Stomach (tissue), 4 donors: ENCODE results near the gene GNB1L.

Experiments used
- CTCF ChIP-seq, 7 experiments: fragments of 450-650 bp in 4 of 7; fragments of 200-600 bp in 3 of 7; sonication (generic) in 3 of 7; IDR thresholded peaks; one replicate each; pipeline ENCODE4 v1.5.1; 2016 to 2019; ENCODE audit warnings: antibody characterized with exemption in 7 of 7, control low read depth in 2 of 7, mild to moderate bottlenecking in 1 of 7
- EP300 ChIP-seq: sonication (generic); formaldehyde crosslinking; IDR thresholded peaks from one replicate; pipeline ENCODE4 v1.6.1; 2017; ENCODE audit warnings: antibody characterized with exemption
- POLR2A ChIP-seq, 4 donors: fragments of 450-650 bp; IDR thresholded peaks; one replicate each; pipeline ENCODE4 v1.6.1; 2016; ENCODE audit warnings: antibody characterized with exemption in 4 of 4, control low read depth in 2 of 4, mild to moderate bottlenecking in 1 of 4, moderate library complexity in 1 of 4
- POLR2AphosphoS5 ChIP-seq, 3 donors: sonication (generic); formaldehyde crosslinking; IDR thresholded peaks; one replicate each; pipeline ENCODE4 v1.6.1; 2016; ENCODE audit warnings: antibody characterized with exemption in 3 of 3

GRCh38 chr22:19753090-19753842 lies 101.4 kb downstream of the GNB1L start:
- no peak for TF ChIP-seq EP300
- TF ChIP-seq CTCF (IDR thresholded peaks at IDR 0.05) = no peak
- TF ChIP-seq POLR2A (IDR thresholded peaks at IDR 0.05) = no peak
- TF ChIP-seq POLR2AphosphoS5 (IDR thresholded peaks at IDR 0.05) = no peak
